A549 (cell line): ENCODE measurements around the gene TMEM219. TPM values are rescaled to one million over a fixed set of nuclear protein-coding genes. Genes with fewer than 3 reads are reported as not detected.

Experiments used
- ATAC-seq, 2 experiments: fragments of 200-7000 bp in 1 of 2; fragments of >200 bp in 1 of 2; cut with Nextera tagmentation in 1 of 2; cut with Tn5 transposase in 1 of 2; 3 replicates each; pipeline versions ENCODE4 v1.8.0 to v1.9.1; 2018 to 2020; ENCODE audit warnings: mild to moderate bottlenecking in 1 of 2, moderate library complexity in 1 of 2
- CTCF ChIA-PET: fragments of 300-600 bp; sonication (Branson Sonifier 250); formaldehyde crosslinking; extraction: SDS; loops from one replicate; lab custom pipeline; 2021; ENCODE audit warnings: antibody characterized with exemption, inconsistent platforms; lab: Yijun Ruan, JAX
- POLR2A ChIA-PET: fragments of 350-600 bp; formaldehyde crosslinking; extraction: SDS; loops from one replicate; lab custom pipeline; 2021; ENCODE audit warnings: antibody characterized with exemption, inconsistent platforms; lab: Yijun Ruan, JAX
- DNase-seq, 2 experiments: peaks; one replicate each; pipeline versions ENCODE4 v3.0.0 to v3.0.0-alpha.2; 2011 to 2016; ENCODE audit warnings: low read depth in 1 of 2, low spot score in 1 of 2
- FAIRE-seq: peaks from 2 replicates; lab custom pipeline; 2011; peaks lifted over from hg19 to GRCh38; lab: Jason Lieb, UNC
- H3K27ac ChIP-seq, 2 experiments: fragments of >200 bp; sonication (Bioruptor Twin); formaldehyde crosslinking; 3 replicates each; pipeline ENCODE4 v1.5.1; 2016 to 2017
- H3K4me1 ChIP-seq: fragments of >200 bp; sonication (Bioruptor Twin); formaldehyde crosslinking; 3 replicates; pipeline ENCODE4 v1.6.1; 2016
- H3K4me2 ChIP-seq: fragments of >200 bp; sonication (Bioruptor Twin); formaldehyde crosslinking; 3 replicates; pipeline ENCODE4 v1.6.1; 2016
- H3K4me3 ChIP-seq: fragments of >200 bp; sonication (Bioruptor Twin); formaldehyde crosslinking; 3 replicates; pipeline ENCODE4 v1.5.1; 2016
- H3K9me3 ChIP-seq: fragments of >200 bp; sonication (Bioruptor Twin); formaldehyde crosslinking; 3 replicates; pipeline ENCODE4 v1.6.1; 2016
- ATOH8 ChIP-seq: fragments of 250-450 bp; sonication (Bioruptor Pico); IDR thresholded peaks from 2 replicates; pipeline ENCODE4 v1.5.0; 2020; ENCODE audit warnings: low read depth, mild to moderate bottlenecking, moderate library complexity
- BHLHE40 ChIP-seq: IDR thresholded peaks from 2 replicates; pipeline ENCODE4 v1.6.1; 2012; ENCODE audit warnings: low read depth, low read length, inconsistent platforms
- CHD4 ChIP-seq: fragments of 200-600 bp; sonication (generic); IDR thresholded peaks from 2 replicates; pipeline ENCODE4 v1.6.1; 2016; ENCODE audit warnings: antibody characterized with exemption, mild to moderate bottlenecking, borderline replicate concordance
- EHF ChIP-seq: fragments of 250-450 bp; sonication (Bioruptor Pico); IDR thresholded peaks from 2 replicates; pipeline ENCODE4 v1.5.0; 2020; ENCODE audit warnings: mild to moderate bottlenecking
- ESRRA ChIP-seq: fragments of 150-350 bp; IDR thresholded peaks from 2 replicates; pipeline ENCODE4 v1.6.1; 2014; ENCODE audit warnings: mild to moderate bottlenecking, low read length, borderline replicate concordance
- FOSB ChIP-seq: fragments of 250-450 bp; sonication (Bioruptor Pico); IDR thresholded peaks from 2 replicates; pipeline ENCODE4 v1.5.0; 2020; ENCODE audit warnings: mild to moderate bottlenecking, moderate library complexity
- GATA3 ChIP-seq: IDR thresholded peaks from 2 replicates; pipeline ENCODE4 v1.6.1; 2012; ENCODE audit warnings: borderline replicate concordance
- HDAC2 ChIP-seq: fragments of 200-600 bp; sonication (generic); IDR thresholded peaks from 2 replicates; pipeline ENCODE4 v1.6.1; 2016
- HES2 ChIP-seq: fragments of >200 bp; sonication (Bioruptor Twin); formaldehyde crosslinking; IDR thresholded peaks from 2 replicates; pipeline ENCODE4 v1.6.1; 2016
- HEYL ChIP-seq: fragments of 250-450 bp; sonication (Bioruptor Pico); IDR thresholded peaks from 2 replicates; pipeline ENCODE4 v1.8.0; 2021; ENCODE audit warnings: mild to moderate bottlenecking, moderate library complexity
- JUN ChIP-seq, 2 experiments: fragments of >200 bp; sonication (Bioruptor Twin); formaldehyde crosslinking; IDR thresholded peaks; 2 replicates in 1 of 2; 3 replicates in 1 of 2; pipeline ENCODE4 v1.6.1; 2016 to 2017
- KDM1A ChIP-seq: fragments of 200-600 bp; sonication (generic); IDR thresholded peaks from 2 replicates; pipeline ENCODE4 v1.6.1; 2016; ENCODE audit warnings: low read depth, mild to moderate bottlenecking
- KDM5A ChIP-seq: fragments of 200-600 bp; sonication (generic); IDR thresholded peaks from 2 replicates; pipeline ENCODE4 v1.6.1; 2016; ENCODE audit warnings: antibody characterized with exemption, mild to moderate bottlenecking
- MAFK ChIP-seq: fragments of 450-650 bp; IDR thresholded peaks from 2 replicates; pipeline ENCODE4 v1.6.1; 2014; ENCODE audit not compliant: partially characterized antibody
- MAZ ChIP-seq: fragments of 150-350 bp; IDR thresholded peaks from 2 replicates; pipeline ENCODE4 v1.6.1; 2014; ENCODE audit warnings: antibody characterized with exemption, low read depth, low read length, borderline replicate concordance
- MYC ChIP-seq: IDR thresholded peaks from 2 replicates; pipeline ENCODE4 v1.6.1; 2012; ENCODE audit warnings: mild to moderate bottlenecking, inconsistent platforms, low read length, improper control_type of control experiment, borderline replicate concordance
- NFE2L2 ChIP-seq: fragments of 150-350 bp; conservative IDR thresholded peaks from 2 replicates; pipeline ENCODE4 v1.6.1; 2014; ENCODE audit warnings: low read length
- NR3C1 ChIP-seq: fragments of >200 bp; sonication (Bioruptor Twin); formaldehyde crosslinking; IDR thresholded peaks from 3 replicates; pipeline ENCODE4 v1.6.1; 2017
- PHF8 ChIP-seq: fragments of 200-600 bp; sonication (generic); IDR thresholded peaks from 2 replicates; pipeline ENCODE4 v1.6.1; 2016; ENCODE audit warnings: low read depth, mild to moderate bottlenecking, antibody characterized with exemption, moderate library complexity, borderline replicate concordance
- POLR2A ChIP-seq: IDR thresholded peaks from 2 replicates; pipeline ENCODE4 v1.6.1; 2012; ENCODE audit warnings: mild to moderate bottlenecking, low read length
- RAD21 ChIP-seq, 2 experiments: fragments of >200 bp in 1 of 2; sonication (Bioruptor Twin) in 1 of 2; formaldehyde crosslinking in 1 of 2; IDR thresholded peaks in 1 of 2; conservative IDR thresholded peaks in 1 of 2; 2 replicates in 1 of 2; 3 replicates in 1 of 2; pipeline ENCODE4 v1.6.1; 2012 to 2018; ENCODE audit warnings: inconsistent platforms in 1 of 2
- REST ChIP-seq: fragments of 200-600 bp; sonication (generic); IDR thresholded peaks from 2 replicates; pipeline ENCODE4 v1.6.1; 2016; ENCODE audit warnings: antibody characterized with exemption, mild to moderate bottlenecking, moderate library complexity
- RFX5 ChIP-seq: fragments of 450-650 bp; IDR thresholded peaks from 2 replicates; pipeline ENCODE4 v1.7.1; 2014; ENCODE audit warnings: antibody characterized with exemption, mild to moderate bottlenecking, moderate library complexity
- SREBF2 ChIP-seq: fragments of 450-650 bp; IDR thresholded peaks from 2 replicates; pipeline ENCODE4 v1.6.1; 2014; ENCODE audit warnings: mild to moderate bottlenecking, moderate library complexity
- TFCP2L1 ChIP-seq: fragments of 250-450 bp; sonication (Bioruptor Pico); IDR thresholded peaks from 2 replicates; pipeline ENCODE4 v1.5.0; 2021; ENCODE audit warnings: mild to moderate bottlenecking
- ZSCAN20 ChIP-seq: fragments of 250-450 bp; sonication (Bioruptor Pico); IDR thresholded peaks from 2 replicates; pipeline ENCODE4 v1.8.0; 2022; ENCODE audit warnings: mild to moderate bottlenecking, moderate library complexity
- WGBS: methylation state at CpG from one replicate; pipeline ENCODE4 v1.1.6; 2017; ENCODE audit errors: missing lambda C conversion rate; 5-methylcytosine and 5-hydroxymethylcytosine counted together
- polyA plus RNA-seq, 4 experiments: library from polyadenylated mRNA; depleted of rRNA in 3 of 4; stranded (reverse); fragments of >200 nt; fragmentation: RNase III in 1 of 4; extraction: RNeasy Plus Mini Kit Qiagen cat#74134 plus additional on column Dnase treatment in 1 of 4; gene quantifications; 2 replicates in 3 of 4; 3 replicates in 1 of 4; pipeline ENCODE4 v1.2.3, GENCODE V29; 2011 to 2017
- TF ChIP-seq, protein P1 (sequence below): IDR thresholded peaks from 2 replicates; pipeline ENCODE4 v1.6.1; 2012; ENCODE audit warnings: low read depth, borderline replicate concordance

TMEM219 gene
- polyA plus RNA-seq, 2 of the 4 experiments (the other 2 are of a cell fraction) = 65.1 to 74.4 TPM

GRCh38 chr16:29977063-29977825 is 15.4 kb downstream of the TMEM219 start:
- Histone ChIP-seq H3K27ac (no peak overlapping the region), H3K4me1 (peaks cover 19% of the 10 kb centered on the region), H3K4me3 (no peak overlapping the region), H3K9me3 (peaks cover 4% of the 10 kb centered on the region; the same call in 1 of the 3 replicates), H3K4me2 (no peak overlapping the region; the same call in 2 of the 3 replicates)
- ChIA-PET POLR2A (no interaction called here), CTCF (interaction anchor here (1.1 to 1.7 kb wide), 4 partner anchors 16 to 78 kb away, joined by 3 to 7 read pairs (median 4); partner anchors contain the start of gene SEZ6L2)
- ATAC-seq = no peak
- TF ChIP-seq SREBF2 (no peak), TFCP2L1 (no peak), ESRRA (no peak), EHF (CRISPR knock-in tag) (no peak), ZSCAN20 (CRISPR knock-in tag) (no peak), POLR2A (no peak), ATOH8 (CRISPR knock-in tag) (no peak), KDM5A (no peak), NFE2L2 (no peak), BHLHE40 (no peak), RAD21 (conservative IDR thresholded peaks at IDR 0.05 in 1 of 2, IDR thresholded peaks at IDR 0.05 in 1 of 2) (no peak), FOSB (no peak), HES2 (no peak), MAZ (no peak), MYC (no peak), KDM1A (no peak), HDAC2 (no peak), PHF8 (no peak)
- TF ChIP-seq, protein P1, sequence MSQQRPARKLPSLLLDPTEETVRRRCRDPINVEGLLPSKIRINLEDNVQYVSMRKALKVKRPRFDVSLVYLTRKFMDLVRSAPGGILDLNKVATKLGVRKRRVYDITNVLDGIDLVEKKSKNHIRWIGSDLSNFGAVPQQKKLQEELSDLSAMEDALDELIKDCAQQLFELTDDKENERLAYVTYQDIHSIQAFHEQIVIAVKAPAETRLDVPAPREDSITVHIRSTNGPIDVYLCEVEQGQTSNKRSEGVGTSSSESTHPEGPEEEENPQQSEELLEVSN = no peak
- DNase-seq = no peak
- no peak for FAIRE-seq
- WGBS = 94% methylated on average over 8 of the region's 9 CpGs

- DNase-seq (no peak), ATAC-seq (no peak), FAIRE-seq (no peak)
- Histone ChIP-seq H3K4me2 (no peak overlapping the region), H3K4me1 (peaks cover 19% of the 10 kb centered on the region)
- POLR2A ChIA-PET = no interaction called here
- TF ChIP-seq SREBF2 = no peak
- no peak for TF ChIP-seq NR3C1
- TF ChIP-seq MYC = no peak
- no peak for TF ChIP-seq RFX5
- TF ChIP-seq REST = no peak
- no peak for TF ChIP-seq BHLHE40
- no peak for TF ChIP-seq JUN (IDR thresholded peaks at IDR 0.05)
- TF ChIP-seq GATA3 = no peak
- TF ChIP-seq CHD4 = no peak
- TF ChIP-seq ATOH8 (CRISPR knock-in tag) = no peak
- TF ChIP-seq KDM1A = no peak
- no peak for TF ChIP-seq HEYL (CRISPR knock-in tag)
- no peak for TF ChIP-seq MAFK
- TF ChIP-seq, all 56 proteins: peak for 0
- WGBS = 96% methylated on average over 9 of the region's 9 CpGs
- CTCF ChIA-PET = interaction anchor here (0.6 to 1.4 kb wide), 7 partner anchors 19 to 277 kb away, joined by 3 to 4 read pairs (median 3); partner anchors contain the start of genes CDIPT and SEZ6L2
- no peak overlapping the region for H3K4me3 ChIP-seq
- peaks cover 1% of the 10 kb centered on the region; the same call in 1 of the 3 replicates for H3K9me3 ChIP-seq
- no peak overlapping the region for H3K27ac ChIP-seq
Observed at GRCh38 chr16:29978081-29978480, 16.2 kb downstream of the TMEM219 start.
